GM12878 (cell line): Measurements from ENCODE around the gene CEP83. TPM values are rescaled to one million over a fixed set of nuclear protein-coding genes. Genes with fewer than 3 reads are reported as not detected.

Experiments
- ATAC-seq: fragments of 200-7000 bp; cut with Tn5 transposase; 3 replicates; pipeline ENCODE4 v1.9.1; 2020; ENCODE audit warnings: mild to moderate bottlenecking, moderate library complexity
- BruUV-seq: library from RNA; stranded (reverse); fragments of 400-500 nt; replicated peaks from 2 replicates; lab custom pipeline; 2021; lab: Mats Ljungman, UMichigan
- CTCF ChIA-PET: fragments of 300-600 bp; sonication (Branson Sonifier 250); formaldehyde crosslinking; extraction: SDS; loops from one replicate; lab custom pipeline; 2021; ENCODE audit warnings: inconsistent platforms; lab: Yijun Ruan, JAX
- POLR2A ChIA-PET: fragments of 350-600 bp; formaldehyde crosslinking; extraction: SDS; loops from one replicate; lab custom pipeline; 2021; ENCODE audit warnings: inconsistent platforms; lab: Charles Lee
- RAD21 ChIA-PET: fragments of 300-600 bp; sonication (Branson Sonifier 250); formaldehyde crosslinking; loops from one replicate; lab custom pipeline; 2023; ENCODE audit warnings: antibody characterized with exemption; ENCODE audit not compliant: unreplicated experiment; lab: Charles Lee
- SMC1A ChIA-PET: fragments of 300-600 bp; sonication (Branson Sonifier 250); formaldehyde crosslinking; loops from one replicate; lab custom pipeline; 2023; ENCODE audit not compliant: unreplicated experiment, uncharacterized antibody; lab: Charles Lee
- DNase-seq: peaks from one replicate; pipeline ENCODE4 v3.0.0-alpha.2; 2011; ENCODE audit warnings: low read depth, low spot score
- FAIRE-seq: peaks from 3 replicates; lab custom pipeline; 2011; peaks lifted over from hg19 to GRCh38; lab: Jason Lieb, UNC
- H2AFZ ChIP-seq: 2 replicates; pipeline ENCODE4 v1.6.0; 2011; ENCODE audit warnings: low read depth, low read length, control low read depth; ENCODE audit not compliant: control insufficient read depth
- H3K27ac ChIP-seq: 2 replicates; pipeline ENCODE4 v1.5.1; 2011; ENCODE audit warnings: control low read depth; ENCODE audit not compliant: control insufficient read depth, insufficient read depth
- H3K27me3 ChIP-seq, 2 experiments: replicated peaks in 1 of 2; 2 replicates each; pipeline versions ENCODE4 v1.6.0 to v1.6.1; 2011; ENCODE audit warnings: low read length in 1 of 2; ENCODE audit not compliant: control insufficient read depth in 2 of 2, insufficient read depth in 2 of 2
- H3K36me3 ChIP-seq, 2 experiments: 2 replicates each; pipeline ENCODE4 v1.5.1; 2011; ENCODE audit warnings: low read length in 1 of 2; ENCODE audit not compliant: control insufficient read depth in 2 of 2, insufficient read depth in 2 of 2
- H3K4me1 ChIP-seq: 2 replicates; pipeline ENCODE4 v1.6.1; 2011; ENCODE audit warnings: mild to moderate bottlenecking, low read length, moderate library complexity, mixed read lengths; ENCODE audit not compliant: control insufficient read depth, insufficient read depth
- H3K4me2 ChIP-seq: 2 replicates; pipeline ENCODE4 v1.6.0; 2011; ENCODE audit warnings: control low read depth; ENCODE audit not compliant: control insufficient read depth, insufficient read depth
- H3K4me3 ChIP-seq: fragments of 200-600 bp; sonication (generic); 2 replicates; pipeline ENCODE4 v1.5.1; 2016
- H3K79me2 ChIP-seq: 2 replicates; pipeline ENCODE4 v1.6.0; 2011; ENCODE audit warnings: low read length; ENCODE audit not compliant: control insufficient read depth, insufficient read depth
- H3K9ac ChIP-seq: 2 replicates; pipeline ENCODE4 v1.8.0; 2011; ENCODE audit warnings: low read length, control low read depth, mixed read lengths; ENCODE audit not compliant: control insufficient read depth, insufficient read depth
- H3K9me3 ChIP-seq: replicated peaks from 3 replicates; pipeline ENCODE4 v1.5.1; 2011; ENCODE audit warnings: mild to moderate bottlenecking, low read length; ENCODE audit not compliant: control insufficient read depth, insufficient read depth
- H4K20me1 ChIP-seq: 2 replicates; pipeline ENCODE4 v1.6.0; 2011; ENCODE audit not compliant: control insufficient read depth, insufficient read depth
- CHD1 ChIP-seq: IDR thresholded peaks from 2 replicates; pipeline ENCODE4 v1.6.1; 2012; ENCODE audit warnings: low read depth, low read length, improper control_type of control experiment
- CREM ChIP-seq: IDR thresholded peaks from 2 replicates; pipeline ENCODE4 v1.6.1; 2014; ENCODE audit warnings: antibody characterized with exemption, low read depth
- FOS ChIP-seq: IDR thresholded peaks from 3 replicates; pipeline ENCODE4 v1.6.1; 2011; ENCODE audit warnings: borderline replicate concordance; ENCODE audit not compliant: insufficient read length; ENCODE audit errors: extremely low read depth
- NFIC ChIP-seq: IDR thresholded peaks from 2 replicates; pipeline ENCODE4 v1.6.1; 2012; ENCODE audit warnings: low read depth, mild to moderate bottlenecking, inconsistent platforms, low read length, moderate library complexity
- NR2C2 ChIP-seq: IDR thresholded peaks from 2 replicates; pipeline ENCODE4 v1.6.1; 2011; ENCODE audit warnings: borderline replicate concordance, low read depth; ENCODE audit not compliant: control insufficient read depth, insufficient read length
- SREBF2 ChIP-seq: IDR thresholded peaks from 2 replicates; pipeline ENCODE4 v1.6.1; 2012; ENCODE audit warnings: mild to moderate bottlenecking, low read length
- YY1 ChIP-seq: IDR thresholded peaks from 2 replicates; pipeline ENCODE4 v1.6.1; 2011; ENCODE audit warnings: low read depth, mild to moderate bottlenecking, low read length
- WGBS: methylation state at CpG from one replicate; pipeline ENCODE4 v1.1.6; 2016; ENCODE audit warnings: low lambda C conversion rate; ENCODE audit not compliant: insufficient replicate concordance, insufficient coverage; ENCODE audit errors: missing lambda C conversion rate; 5-methylcytosine and 5-hydroxymethylcytosine counted together
- in situ Hi-C: fragments of 300-500 bp; cut with MboI; formaldehyde crosslinking; loops from 9 replicates; pipeline ENCODE4 v1.14.3; 2018; ENCODE audit warnings: mixed read lengths
- intact Hi-C: fragments of 100-400 bp; cut with micrococcal nuclease; formaldehyde crosslinking; loops from one replicate; pipeline ENCODE4 v1.14.2; 2022; ENCODE audit not compliant: unreplicated experiment
- polyA plus RNA-seq, 11 experiments: library from polyadenylated mRNA; depleted of rRNA in 4 of 11; unstranded in 6 of 11; stranded (reverse) in 5 of 11; fragments of >200 nt; fragmentation: Nextera tagmentation in 4 of 11; fragmentation: Illumina TruSeq in 1 of 11; extraction: Ambion mirVana in 4 of 11; extraction: Trizol in 1 of 11; gene quantifications; 1 replicate in 1 of 11; 2 replicates in 10 of 11; pipeline versions ENCODE4 v1.2.1 to v1.2.3, GENCODE V29; 2011 to 2016; ENCODE audit warnings: inconsistent platforms in 2 of 11, missing spikeins in 2 of 11, low read depth in 1 of 11
- total RNA-seq, 4 experiments: library from RNA; depleted of rRNA in 3 of 4; stranded (reverse); fragments of >200 nt in 3 of 4; fragmentation: Illumina TruSeq in 1 of 4; extraction: Trizol in 1 of 4; gene quantifications; 2 replicates each; pipeline versions ENCODE4 v1.2.1 to v1.2.3, GENCODE V29; 2013 to 2021
- TF ChIP-seq, protein P1 (sequence below): fragments of 450-650 bp; IDR thresholded peaks from 2 replicates; pipeline ENCODE4 v1.6.1; 2017; ENCODE audit warnings: borderline replicate concordance
- TF ChIP-seq, protein P2 (sequence below): fragments of 450-650 bp; formaldehyde crosslinking; IDR thresholded peaks from 2 replicates; pipeline ENCODE4 v1.5.0; 2022; ENCODE audit warnings: mild to moderate bottlenecking, missing genetic modification characterization
- TF ChIP-seq, protein P3 (sequence below): fragments of 450-650 bp; conservative IDR thresholded peaks from 2 replicates; pipeline ENCODE4 v1.6.1; 2017; ENCODE audit warnings: mild to moderate bottlenecking, moderate library complexity

CEP83 gene
- total and polyA plus RNA-seq, 10 of the 15 experiments (the other 5 are each of a cell fraction or from before 2014, with no cell fraction given), result 4.3 to 39.0 (median 22.5) TPM

DNA sequence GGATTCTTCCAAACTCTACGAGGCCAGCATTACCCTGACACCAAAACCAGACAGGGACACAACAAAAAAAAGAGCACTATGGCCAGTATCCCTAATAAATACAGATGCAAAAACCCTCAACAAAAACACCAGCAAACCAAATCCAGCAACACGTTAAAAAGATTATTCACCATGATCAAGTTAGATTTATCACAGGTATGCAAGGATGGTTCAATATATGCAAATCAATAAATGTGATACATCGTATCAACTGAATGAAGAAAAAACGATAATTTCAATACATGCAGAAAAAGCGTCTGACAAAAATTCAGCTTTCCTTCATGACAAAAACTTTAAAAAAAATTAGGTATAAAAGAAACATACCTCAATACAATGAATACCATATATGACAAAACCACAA, 99.9 kb downstream of the CEP83 start:
- peaks cover 4% of the 10 kb centered on the region for H3K9me3 ChIP-seq
- FAIRE-seq (no peak), ATAC-seq (no peak), DNase-seq (no peak)
- intact Hi-C loops, result no loop called here
- no peak overlapping the region for H3K27ac ChIP-seq
- no peaks in the 10 kb centered on the region for H3K4me1 ChIP-seq
- H3K36me3 ChIP-seq, result peaks cover 0 to 2% of the 10 kb centered on the region in 2 experiments; a peak in 1 of 4 replicates
- H2AFZ ChIP-seq, result no peak overlapping the region
- POLR2A ChIA-PET, result interaction anchor here (0.6 kb wide), 1 partner anchor 118 kb away, joined by 7 read pairs; no protein-coding TSS in a partner anchor
- H3K9ac ChIP-seq, result no peak overlapping the region
- H3K27me3 ChIP-seq, result no peaks in the 10 kb centered on the region
- 91% methylated on average over 5 of the region's 5 CpGs for WGBS
- no peaks in the 10 kb centered on the region for H4K20me1 ChIP-seq
- no TSS peak for BruUV-seq
- no peak for TF ChIP-seq NFIC
- TF ChIP-seq CHD1, result no peak
- no peak for TF ChIP-seq CREM
- no peak for TF ChIP-seq NR2C2
- TF ChIP-seq FOS, result no peak
- TF ChIP-seq, protein P1, sequence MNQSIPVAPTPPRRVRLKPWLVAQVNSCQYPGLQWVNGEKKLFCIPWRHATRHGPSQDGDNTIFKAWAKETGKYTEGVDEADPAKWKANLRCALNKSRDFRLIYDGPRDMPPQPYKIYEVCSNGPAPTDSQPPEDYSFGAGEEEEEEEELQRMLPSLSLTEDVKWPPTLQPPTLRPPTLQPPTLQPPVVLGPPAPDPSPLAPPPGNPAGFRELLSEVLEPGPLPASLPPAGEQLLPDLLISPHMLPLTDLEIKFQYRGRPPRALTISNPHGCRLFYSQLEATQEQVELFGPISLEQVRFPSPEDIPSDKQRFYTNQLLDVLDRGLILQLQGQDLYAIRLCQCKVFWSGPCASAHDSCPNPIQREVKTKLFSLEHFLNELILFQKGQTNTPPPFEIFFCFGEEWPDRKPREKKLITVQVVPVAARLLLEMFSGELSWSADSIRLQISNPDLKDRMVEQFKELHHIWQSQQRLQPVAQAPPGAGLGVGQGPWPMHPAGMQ, result no peak
- no peak overlapping the region for H3K4me2 ChIP-seq
- in situ Hi-C loops, result no loop called here
- RAD21 ChIA-PET, result no interaction called here
- CTCF ChIA-PET, result interaction anchor here (1.2 kb wide), 1 partner anchor 10 kb away, joined by 3 read pairs; no protein-coding TSS in a partner anchor
- SMC1A ChIA-PET, result interaction anchor here (0.6 to 1.2 kb wide), 2 partner anchors 19 to 337 kb away, joined by 3 read pairs; no protein-coding TSS in a partner anchor
- no peaks in the 10 kb centered on the region for H3K79me2 ChIP-seq
- H3K4me3 ChIP-seq, result no peak overlapping the region

DNA sequence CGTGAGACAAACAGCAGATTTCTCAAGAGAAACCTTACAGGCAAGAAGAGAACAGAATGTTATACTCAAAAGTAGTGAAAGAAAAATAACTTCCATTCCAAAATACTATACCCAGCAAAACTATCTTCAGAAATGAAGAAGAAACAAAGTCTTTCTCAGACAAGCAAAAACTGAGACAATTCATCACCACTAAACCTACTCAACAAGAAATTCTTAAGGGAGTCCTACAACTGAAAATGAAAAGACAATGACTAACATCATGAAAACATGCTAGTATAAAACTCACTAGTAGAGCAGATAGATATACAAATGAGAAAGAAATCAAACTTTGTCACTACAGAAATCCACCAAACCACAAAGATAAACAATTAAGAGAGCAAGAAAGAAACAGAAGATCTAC, 106.5 kb downstream of the CEP83 start:
- WGBS, result 25% methylated on average over 1 of the region's 1 CpG
- in situ Hi-C loops (no loop called here), intact Hi-C loops (no loop called here)
- Histone ChIP-seq H3K36me3 (peaks cover 0 to 2% of the 10 kb centered on the region in 2 experiments; a peak in 1 of 4 replicates), H3K27ac (no peak overlapping the region), H3K4me1 (no peaks in the 10 kb centered on the region), H3K9me3 (peaks cover 27% of the 10 kb centered on the region), H3K4me2 (no peak overlapping the region), H3K27me3 (no peaks in the 10 kb centered on the region), H3K9ac (no peak overlapping the region), H4K20me1 (no peaks in the 10 kb centered on the region), H2AFZ (no peak overlapping the region), H3K4me3 (no peak overlapping the region), H3K79me2 (no peaks in the 10 kb centered on the region)
- SMC1A ChIA-PET, result interaction anchor here (1.2 to 1.6 kb wide), 2 partner anchors 18 to 27 kb away, joined by 3 read pairs; no protein-coding TSS in a partner anchor
- DNase-seq (no peak), FAIRE-seq (no peak), ATAC-seq (no peak)
- BruUV-seq, result no TSS peak
- CTCF ChIA-PET, result no interaction called here
- POLR2A ChIA-PET, result no interaction called here
- RAD21 ChIA-PET, result no interaction called here
- TF ChIP-seq, protein P2, sequence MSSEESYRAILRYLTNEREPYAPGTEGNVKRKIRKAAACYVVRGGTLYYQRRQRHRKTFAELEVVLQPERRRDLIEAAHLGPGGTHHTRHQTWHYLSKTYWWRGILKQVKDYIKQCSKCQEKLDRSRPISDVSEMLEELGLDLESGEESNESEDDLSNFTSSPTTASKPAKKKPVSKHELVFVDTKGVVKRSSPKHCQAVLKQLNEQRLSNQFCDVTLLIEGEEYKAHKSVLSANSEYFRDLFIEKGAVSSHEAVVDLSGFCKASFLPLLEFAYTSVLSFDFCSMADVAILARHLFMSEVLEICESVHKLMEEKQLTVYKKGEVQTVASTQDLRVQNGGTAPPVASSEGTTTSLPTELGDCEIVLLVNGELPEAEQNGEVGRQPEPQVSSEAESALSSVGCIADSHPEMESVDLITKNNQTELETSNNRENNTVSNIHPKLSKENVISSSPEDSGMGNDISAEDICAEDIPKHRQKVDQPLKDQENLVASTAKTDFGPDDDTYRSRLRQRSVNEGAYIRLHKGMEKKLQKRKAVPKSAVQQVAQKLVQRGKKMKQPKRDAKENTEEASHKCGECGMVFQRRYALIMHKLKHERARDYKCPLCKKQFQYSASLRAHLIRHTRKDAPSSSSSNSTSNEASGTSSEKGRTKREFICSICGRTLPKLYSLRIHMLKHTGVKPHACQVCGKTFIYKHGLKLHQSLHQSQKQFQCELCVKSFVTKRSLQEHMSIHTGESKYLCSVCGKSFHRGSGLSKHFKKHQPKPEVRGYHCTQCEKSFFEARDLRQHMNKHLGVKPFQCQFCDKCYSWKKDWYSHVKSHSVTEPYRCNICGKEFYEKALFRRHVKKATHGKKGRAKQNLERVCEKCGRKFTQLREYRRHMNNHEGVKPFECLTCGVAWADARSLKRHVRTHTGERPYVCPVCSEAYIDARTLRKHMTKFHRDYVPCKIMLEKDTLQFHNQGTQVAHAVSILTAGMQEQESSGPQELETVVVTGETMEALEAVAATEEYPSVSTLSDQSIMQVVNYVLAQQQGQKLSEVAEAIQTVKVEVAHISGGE (CRISPR knock-in tag), result no peak
- TF ChIP-seq, protein P3, sequence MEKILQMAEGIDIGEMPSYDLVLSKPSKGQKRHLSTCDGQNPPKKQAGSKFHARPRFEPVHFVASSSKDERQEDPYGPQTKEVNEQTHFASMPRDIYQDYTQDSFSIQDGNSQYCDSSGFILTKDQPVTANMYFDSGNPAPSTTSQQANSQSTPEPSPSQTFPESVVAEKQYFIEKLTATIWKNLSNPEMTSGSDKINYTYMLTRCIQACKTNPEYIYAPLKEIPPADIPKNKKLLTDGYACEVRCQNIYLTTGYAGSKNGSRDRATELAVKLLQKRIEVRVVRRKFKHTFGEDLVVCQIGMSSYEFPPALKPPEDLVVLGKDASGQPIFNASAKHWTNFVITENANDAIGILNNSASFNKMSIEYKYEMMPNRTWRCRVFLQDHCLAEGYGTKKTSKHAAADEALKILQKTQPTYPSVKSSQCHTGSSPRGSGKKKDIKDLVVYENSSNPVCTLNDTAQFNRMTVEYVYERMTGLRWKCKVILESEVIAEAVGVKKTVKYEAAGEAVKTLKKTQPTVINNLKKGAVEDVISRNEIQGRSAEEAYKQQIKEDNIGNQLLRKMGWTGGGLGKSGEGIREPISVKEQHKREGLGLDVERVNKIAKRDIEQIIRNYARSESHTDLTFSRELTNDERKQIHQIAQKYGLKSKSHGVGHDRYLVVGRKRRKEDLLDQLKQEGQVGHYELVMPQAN, result no peak
- TF ChIP-seq YY1, result no peak
- TF ChIP-seq SREBF2, result no peak
